ENCODE results near the gene ZNF407. TPM values are rescaled to one million over a fixed set of nuclear protein-coding genes. Genes with fewer than 3 reads are reported as not detected.

ZNF407 gene
- total and polyA plus RNA-seq, 12 donors = 2.5 to 20.2 (median 8.4) TPM

GRCh38 chr18:75071866-75072671 is 474.4 kb downstream of the ZNF407 start:
- no peak for DNase-seq
- H3K27me3 ChIP-seq = no peaks in the 10 kb centered on the region
- H3K27ac ChIP-seq = no peak overlapping the region
- H3K9me3 ChIP-seq (replicated peaks in 1 of 3) = no peaks in the 10 kb centered on the region
- 91 to 93% (median 92%) methylated on average over 21 to 28 of the region's 28 CpGs for WGBS, 4 donors
- H3K4me3 ChIP-seq = no peak overlapping the region
- intact Hi-C loops (cut with DNase I) = no loop called here
- peaks cover 0 to 5% of the 10 kb centered on the region in 2 donors for H3K4me1 ChIP-seq (replicated peaks in 1 of 2)
- no peak for TF ChIP-seq CTCF (IDR thresholded peaks at IDR 0.05)
- TF ChIP-seq POLR2A (IDR thresholded peaks at IDR 0.05) = no peak
- H3K36me3 ChIP-seq (replicated peaks in 1 of 2) = no peaks in the 10 kb centered on the region

- H3K27ac ChIP-seq = no peak overlapping the region
- no peak overlapping the region for H3K4me3 ChIP-seq
- H3K9me3 ChIP-seq (replicated peaks in 1 of 3) = peaks cover 0 to 2% (median 0%) of the 10 kb centered on the region in 3 donors
- WGBS, 4 donors = 87 to 94% (median 91%) methylated on average over 4 to 21 of the region's 21 CpGs
- DNase-seq = no peak
- H3K4me1 ChIP-seq (replicated peaks in 1 of 2) = peaks cover 0 to 5% of the 10 kb centered on the region in 2 donors
- H3K36me3 ChIP-seq (replicated peaks in 1 of 2) = no peaks in the 10 kb centered on the region
- TF ChIP-seq CTCF (IDR thresholded peaks at IDR 0.05) (no peak), POLR2A (IDR thresholded peaks at IDR 0.05) (no peak)
- H3K27me3 ChIP-seq = no peaks in the 10 kb centered on the region
- intact Hi-C loops (cut with DNase I) = no loop called here
These were observed 475.2 kb downstream of the ZNF407 start for GRCh38 chr18:75072672-75073371.

GRCh38 chr18:75073654-75074053 is 476.0 kb downstream of the ZNF407 start:
- Histone ChIP-seq H3K4me1 (replicated peaks in 1 of 2) (peaks cover 0 to 5% of the 10 kb centered on the region in 2 donors), H3K9me3 (replicated peaks in 1 of 3) (peaks cover 0 to 7% (median 0%) of the 10 kb centered on the region in 3 donors), H3K4me3 (no peak overlapping the region), H3K36me3 (replicated peaks in 1 of 2) (no peaks in the 10 kb centered on the region), H3K27ac (no peak overlapping the region), H3K27me3 (no peaks in the 10 kb centered on the region)
- 90 to 95% (median 91%) methylated on average over 9 of the region's 9 CpGs for WGBS, 4 donors
- DNase-seq = no peak
- no peak for TF ChIP-seq POLR2A (IDR thresholded peaks at IDR 0.05)
- TF ChIP-seq CTCF (IDR thresholded peaks at IDR 0.05) = no peak
- intact Hi-C loops (cut with DNase I) = no loop called here

GRCh38 chr18:75074196-75075015 is 476.7 kb downstream of the ZNF407 start:
- Histone ChIP-seq H3K9me3 (replicated peaks in 1 of 3) (peaks cover 0 to 7% (median 0%) of the 10 kb centered on the region in 3 donors), H3K27ac (no peak overlapping the region), H3K36me3 (replicated peaks in 1 of 2) (no peaks in the 10 kb centered on the region), H3K4me3 (no peak overlapping the region), H3K4me1 (replicated peaks in 1 of 2) (peaks cover 0 to 5% of the 10 kb centered on the region in 2 donors), H3K27me3 (no peaks in the 10 kb centered on the region)
- intact Hi-C loops (cut with DNase I) = no loop called here
- WGBS, 4 donors = 86 to 92% (median 86%) methylated on average over 12 to 13 of the region's 13 CpGs
- no peak for TF ChIP-seq POLR2A (IDR thresholded peaks at IDR 0.05)
- no peak for DNase-seq

Data from adrenal gland (tissue), 12 donors.